Activated T-helper 17 cell treated with anti-CD3 and anti-CD28 coated beads, Interleukin-2, amount 50 U/mL, for 72 hours (primary cell): ENCODE data around the gene NRXN2. TPM values are rescaled to one million over a fixed set of nuclear protein-coding genes. Genes with fewer than 3 reads are reported as not detected.

Experiments used
- ATAC-seq: fragments of 150-1000 bp; cut with Tn5 transposase; replicated peaks from 2 replicates; pipeline ENCODE4 v1.10.0; 2021; ENCODE audit warnings: mild to moderate bottlenecking, moderate library complexity
- H3K27ac Mint-ChIP-seq: one replicate; pipeline ENCODE4 v1.8.0; 2022; ENCODE audit warnings: mixed read lengths
- H3K27me3 Mint-ChIP-seq: one replicate; pipeline ENCODE4 v1.8.0; 2022; ENCODE audit warnings: mixed read lengths
- H3K36me3 Mint-ChIP-seq: one replicate; pipeline ENCODE4 v1.8.0; 2022; ENCODE audit warnings: low read depth, mild to moderate bottlenecking, mixed read lengths
- H3K4me1 Mint-ChIP-seq: one replicate; pipeline ENCODE4 v1.8.0; 2022; ENCODE audit warnings: mixed read lengths
- H3K4me3 Mint-ChIP-seq: one replicate; pipeline ENCODE4 v1.8.0; 2022; ENCODE audit warnings: mild to moderate bottlenecking, mixed read lengths
- H3K9me3 Mint-ChIP-seq: one replicate; pipeline ENCODE4 v1.8.0; 2022; ENCODE audit warnings: mixed read lengths
- total RNA-seq, 2 donors: library from RNA; stranded (reverse); gene quantifications; one replicate each; pipeline ENCODE4 v1.2.3, GENCODE V29; 2022

The NRXN2 gene
- total RNA-seq, 2 donors from 2014 or later, result 0.11 to 1.2 TPM

GRCh38 chr11:64659417-64660144, 63.4 kb downstream of the NRXN2 start:
- H3K36me3 Mint-ChIP-seq, result no peaks in the 10 kb centered on the region
- H3K27me3 Mint-ChIP-seq, result peaks cover 3% of the 10 kb centered on the region
- peak; percentile 40 for ATAC-seq
- H3K4me1 Mint-ChIP-seq, result no peaks in the 10 kb centered on the region
- no peaks in the 10 kb centered on the region for H3K9me3 Mint-ChIP-seq
- H3K4me3 Mint-ChIP-seq, result no peak overlapping the region
- H3K27ac Mint-ChIP-seq, result no peak overlapping the region

- H3K4me3 Mint-ChIP-seq, result no peak overlapping the region
- H3K36me3 Mint-ChIP-seq, result no peaks in the 10 kb centered on the region
- peaks cover 3% of the 10 kb centered on the region for H3K27me3 Mint-ChIP-seq
- H3K4me1 Mint-ChIP-seq, result peaks cover 1% of the 10 kb centered on the region
- ATAC-seq, result no peak
- H3K9me3 Mint-ChIP-seq, result no peaks in the 10 kb centered on the region
- H3K27ac Mint-ChIP-seq, result no peak overlapping the region
Observed at GRCh38 chr11:64658265-64658664, 64.7 kb downstream of the NRXN2 start.

- no peak overlapping the region for H3K27ac Mint-ChIP-seq
- ATAC-seq, result no peak
- peaks cover 3% of the 10 kb centered on the region for H3K27me3 Mint-ChIP-seq
- H3K9me3 Mint-ChIP-seq, result no peaks in the 10 kb centered on the region
- H3K36me3 Mint-ChIP-seq, result no peaks in the 10 kb centered on the region
- H3K4me1 Mint-ChIP-seq, result peaks cover 6% of the 10 kb centered on the region
- H3K4me3 Mint-ChIP-seq, result no peak overlapping the region
Observed at GRCh38 chr11:64656862-64657261, 66.1 kb downstream of the NRXN2 start.

- H3K27me3 Mint-ChIP-seq, result peaks cover 3% of the 10 kb centered on the region
- H3K36me3 Mint-ChIP-seq, result no peaks in the 10 kb centered on the region
- no peak for ATAC-seq
- H3K4me1 Mint-ChIP-seq, result peaks cover 6% of the 10 kb centered on the region
- H3K27ac Mint-ChIP-seq, result no peak overlapping the region
- H3K4me3 Mint-ChIP-seq, result no peak overlapping the region
- H3K9me3 Mint-ChIP-seq, result no peaks in the 10 kb centered on the region
Observed at GRCh38 chr11:64655941-64656601, 66.9 kb downstream of the NRXN2 start.

GRCh38 chr11:64654958-64655541, 67.9 kb downstream of the NRXN2 start:
- Mint-ChIP-seq H3K9me3 (no peaks in the 10 kb centered on the region), H3K36me3 (no peaks in the 10 kb centered on the region), H3K27me3 (peaks cover 11% of the 10 kb centered on the region), H3K27ac (no peak overlapping the region), H3K4me1 (peaks cover 6% of the 10 kb centered on the region), H3K4me3 (no peak overlapping the region)
- no peak for ATAC-seq

GRCh38 chr11:64654439-64654838, 68.6 kb downstream of the NRXN2 start:
- no peaks in the 10 kb centered on the region for H3K36me3 Mint-ChIP-seq
- H3K27me3 Mint-ChIP-seq, result peaks cover 11% of the 10 kb centered on the region
- no peak overlapping the region for H3K4me3 Mint-ChIP-seq
- peaks cover 6% of the 10 kb centered on the region for H3K4me1 Mint-ChIP-seq
- ATAC-seq, result no peak
- no peaks in the 10 kb centered on the region for H3K9me3 Mint-ChIP-seq
- no peak overlapping the region for H3K27ac Mint-ChIP-seq

GRCh38 chr11:64653388-64653973, 69.5 kb downstream of the NRXN2 start:
- ATAC-seq, result no peak
- H3K4me3 Mint-ChIP-seq, result no peak overlapping the region
- H3K36me3 Mint-ChIP-seq, result no peaks in the 10 kb centered on the region
- H3K9me3 Mint-ChIP-seq, result no peaks in the 10 kb centered on the region
- peaks cover 11% of the 10 kb centered on the region for H3K27me3 Mint-ChIP-seq
- H3K27ac Mint-ChIP-seq, result no peak overlapping the region
- peaks cover 6% of the 10 kb centered on the region for H3K4me1 Mint-ChIP-seq

- Mint-ChIP-seq H3K9me3 (no peaks in the 10 kb centered on the region), H3K4me1 (peaks cover 6% of the 10 kb centered on the region), H3K36me3 (no peaks in the 10 kb centered on the region), H3K4me3 (no peak overlapping the region), H3K27me3 (peaks cover 12% of the 10 kb centered on the region), H3K27ac (no peak overlapping the region)
- ATAC-seq, result peak; percentile 77
Observed at GRCh38 chr11:64652586-64653387, 70.2 kb downstream of the NRXN2 start.

- Mint-ChIP-seq H3K4me3 (no peak overlapping the region), H3K36me3 (no peaks in the 10 kb centered on the region), H3K27me3 (peaks cover 26% of the 10 kb centered on the region), H3K27ac (no peak overlapping the region), H3K9me3 (no peaks in the 10 kb centered on the region), H3K4me1 (peaks cover 6% of the 10 kb centered on the region)
- ATAC-seq, result no peak
Observed at GRCh38 chr11:64650923-64651523, 72.0 kb downstream of the NRXN2 start.

GRCh38 chr11:64649291-64649697, 73.7 kb downstream of the NRXN2 start:
- H3K27me3 Mint-ChIP-seq, result peaks cover 37% of the 10 kb centered on the region
- H3K9me3 Mint-ChIP-seq, result no peaks in the 10 kb centered on the region
- H3K4me1 Mint-ChIP-seq, result peaks cover 6% of the 10 kb centered on the region
- no peak for ATAC-seq
- H3K36me3 Mint-ChIP-seq, result no peaks in the 10 kb centered on the region
- no peak overlapping the region for H3K27ac Mint-ChIP-seq
- H3K4me3 Mint-ChIP-seq, result no peak overlapping the region

GRCh38 chr11:64648551-64648950, 74.4 kb downstream of the NRXN2 start:
- Mint-ChIP-seq H3K4me3 (no peak overlapping the region), H3K27me3 (peaks cover 43% of the 10 kb centered on the region), H3K36me3 (no peaks in the 10 kb centered on the region), H3K4me1 (peaks cover 6% of the 10 kb centered on the region), H3K27ac (no peak overlapping the region), H3K9me3 (no peaks in the 10 kb centered on the region)
- ATAC-seq, result no peak

- H3K4me1 Mint-ChIP-seq, result no peaks in the 10 kb centered on the region
- peaks cover 43% of the 10 kb centered on the region for H3K27me3 Mint-ChIP-seq
- no peak overlapping the region for H3K27ac Mint-ChIP-seq
- H3K4me3 Mint-ChIP-seq, result no peak overlapping the region
- H3K36me3 Mint-ChIP-seq, result no peaks in the 10 kb centered on the region
- H3K9me3 Mint-ChIP-seq, result no peaks in the 10 kb centered on the region
- ATAC-seq, result no peak
Observed at GRCh38 chr11:64647019-64647779, 75.8 kb downstream of the NRXN2 start.

- Mint-ChIP-seq H3K27ac (no peak overlapping the region), H3K4me1 (no peaks in the 10 kb centered on the region), H3K36me3 (no peaks in the 10 kb centered on the region), H3K9me3 (no peaks in the 10 kb centered on the region), H3K4me3 (no peak overlapping the region), H3K27me3 (peaks cover 35% of the 10 kb centered on the region)
- ATAC-seq, result no peak
Observed at GRCh38 chr11:64644647-64645275, 78.2 kb downstream of the NRXN2 start.
